Activated CD8-positive, alpha-beta memory T cell treated with anti-CD3 and anti-CD28 coated beads, Interleukin-2, amount 10 ng/mL, durations not matched to agents 7 days and 5 days (primary cell): ENCODE results near the gene BEND7. TPM values are rescaled to one million over a fixed set of nuclear protein-coding genes. Genes with fewer than 3 reads are reported as not detected.

Source experiments
- ATAC-seq: fragments of 150-1000 bp; cut with Tn5 transposase; one replicate; pipeline ENCODE4 v1.10.0; 2021; ENCODE audit warnings: moderate library complexity
- CTCF ChIA-PET: fragments of 350-600 bp; sonication (Branson Sonifier 250); formaldehyde crosslinking; loops from one replicate; lab custom pipeline; 2021; ENCODE audit warnings: antibody characterized with exemption; lab: Charles Lee
- DNase-seq: peaks from one replicate; pipeline ENCODE4 v3.0.0-alpha.2; 2020
- H3K27ac Mint-ChIP-seq: one replicate; pipeline ENCODE4 v1.8.0; 2021; ENCODE audit warnings: mild to moderate bottlenecking, mixed read lengths
- H3K27me3 Mint-ChIP-seq: one replicate; pipeline ENCODE4 v1.8.0; 2021; ENCODE audit warnings: mixed read lengths
- H3K36me3 Mint-ChIP-seq: one replicate; pipeline ENCODE4 v1.8.0; 2021; ENCODE audit warnings: mild to moderate bottlenecking, mixed read lengths
- H3K4me1 Mint-ChIP-seq: one replicate; pipeline ENCODE4 v1.8.0; 2021; ENCODE audit warnings: mixed read lengths
- H3K4me3 Mint-ChIP-seq: one replicate; pipeline ENCODE4 v1.8.0; 2021; ENCODE audit warnings: mild to moderate bottlenecking, moderate library complexity, mixed read lengths
- H3K9me3 Mint-ChIP-seq: one replicate; pipeline ENCODE4 v1.8.0; 2022; ENCODE audit warnings: low read depth, mixed read lengths
- total RNA-seq, 2 experiments: library from RNA; stranded (reverse); gene quantifications; one replicate each; pipeline ENCODE4 v1.2.3, GENCODE V29; 2021

Gene BEND7
- total RNA-seq, 2 experiments from 2014 or later = not detected

DNA sequence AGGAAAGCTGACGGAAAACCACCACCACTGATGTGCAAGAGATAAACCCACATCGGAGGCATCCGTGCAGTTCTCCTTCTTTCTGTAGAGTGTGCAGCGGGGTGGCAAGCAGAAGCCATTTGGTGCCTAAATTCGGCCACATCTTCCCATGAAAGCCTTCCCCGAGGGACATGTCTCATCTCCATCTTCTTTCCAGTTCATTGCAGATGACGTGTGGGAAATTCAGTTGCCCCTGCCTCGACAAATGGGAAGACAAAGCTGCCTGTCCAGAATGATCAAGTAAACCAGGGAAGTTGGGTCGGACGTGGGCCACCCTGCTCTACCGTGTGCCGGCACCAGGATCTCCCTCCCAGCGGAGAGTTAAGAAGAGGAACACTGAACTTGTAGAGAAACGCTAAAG is 14.5 kb downstream of the BEND7 start:
- DNase-seq (no peak), ATAC-seq (no peak)
- no peaks in the 10 kb centered on the region for H3K36me3 Mint-ChIP-seq
- H3K27me3 Mint-ChIP-seq = peaks cover 13% of the 10 kb centered on the region
- no peak overlapping the region for H3K27ac Mint-ChIP-seq
- H3K4me1 Mint-ChIP-seq = no peaks in the 10 kb centered on the region
- CTCF ChIA-PET = no interaction called here
- no peaks in the 10 kb centered on the region for H3K9me3 Mint-ChIP-seq
- no peak overlapping the region for H3K4me3 Mint-ChIP-seq

GRCh38 chr10:13512564-13512963 is 16.2 kb downstream of the BEND7 start:
- ATAC-seq (no peak), DNase-seq (no peak)
- no peak overlapping the region for H3K27ac Mint-ChIP-seq
- no peaks in the 10 kb centered on the region for H3K4me1 Mint-ChIP-seq
- no peaks in the 10 kb centered on the region for H3K9me3 Mint-ChIP-seq
- H3K4me3 Mint-ChIP-seq = no peak overlapping the region
- CTCF ChIA-PET = no interaction called here
- H3K27me3 Mint-ChIP-seq = peaks cover 13% of the 10 kb centered on the region
- no peaks in the 10 kb centered on the region for H3K36me3 Mint-ChIP-seq

- ATAC-seq = no peak
- no peaks in the 10 kb centered on the region for H3K4me1 Mint-ChIP-seq
- H3K27me3 Mint-ChIP-seq = peaks cover 10% of the 10 kb centered on the region
- CTCF ChIA-PET = no interaction called here
- no peak overlapping the region for H3K27ac Mint-ChIP-seq
- no peak for DNase-seq
- H3K9me3 Mint-ChIP-seq = no peaks in the 10 kb centered on the region
- H3K4me3 Mint-ChIP-seq = no peak overlapping the region
- no peaks in the 10 kb centered on the region for H3K36me3 Mint-ChIP-seq
These were observed 17.4 kb downstream of the BEND7 start for GRCh38 chr10:13511409-13511808.

GRCh38 chr10:13505052-13505680 is 23.6 kb downstream of the BEND7 start:
- Mint-ChIP-seq H3K36me3 (no peaks in the 10 kb centered on the region), H3K4me3 (no peak overlapping the region), H3K27ac (no peak overlapping the region), H3K9me3 (no peaks in the 10 kb centered on the region), H3K4me1 (no peaks in the 10 kb centered on the region), H3K27me3 (peaks cover 12% of the 10 kb centered on the region)
- no peak for DNase-seq
- CTCF ChIA-PET = no interaction called here
- ATAC-seq = no peak

GRCh38 chr10:13503745-13504463 is 24.9 kb downstream of the BEND7 start:
- ATAC-seq = no peak
- CTCF ChIA-PET = no interaction called here
- no peak overlapping the region for H3K4me3 Mint-ChIP-seq

GRCh38 chr10:13502380-13502779 is 26.4 kb downstream of the BEND7 start:
- Mint-ChIP-seq H3K36me3 (no peaks in the 10 kb centered on the region), H3K27me3 (peaks cover 4% of the 10 kb centered on the region), H3K9me3 (no peaks in the 10 kb centered on the region), H3K27ac (no peak overlapping the region), H3K4me3 (no peak overlapping the region), H3K4me1 (no peaks in the 10 kb centered on the region)
- CTCF ChIA-PET = no interaction called here
- ATAC-seq = no peak
- DNase-seq = no peak

More at GRCh38 chr10:13503745-13504463, 24.9 kb downstream of the BEND7 start:
- no peak overlapping the region for H3K27ac Mint-ChIP-seq
- DNase-seq = no peak
- no peaks in the 10 kb centered on the region for H3K4me1 Mint-ChIP-seq
- no peaks in the 10 kb centered on the region for H3K36me3 Mint-ChIP-seq
- peaks cover 5% of the 10 kb centered on the region for H3K27me3 Mint-ChIP-seq
- H3K9me3 Mint-ChIP-seq = no peaks in the 10 kb centered on the region

GRCh38 chr10:13500201-13500600 is 28.6 kb downstream of the BEND7 start:
- Mint-ChIP-seq H3K4me3 (no peak overlapping the region), H3K27me3 (peaks cover 10% of the 10 kb centered on the region), H3K36me3 (no peaks in the 10 kb centered on the region), H3K27ac (no peak overlapping the region), H3K4me1 (no peaks in the 10 kb centered on the region), H3K9me3 (no peaks in the 10 kb centered on the region)
- DNase-seq = no peak
- no peak for ATAC-seq
- CTCF ChIA-PET = no interaction called here

GRCh38 chr10:13499150-13499549 is 29.7 kb downstream of the BEND7 start:
- no peaks in the 10 kb centered on the region for H3K9me3 Mint-ChIP-seq
- H3K27ac Mint-ChIP-seq = no peak overlapping the region
- no peak for ATAC-seq
- CTCF ChIA-PET = no interaction called here
- DNase-seq = no peak
- no peaks in the 10 kb centered on the region for H3K36me3 Mint-ChIP-seq
- H3K27me3 Mint-ChIP-seq = peaks cover 10% of the 10 kb centered on the region
- no peak overlapping the region for H3K4me3 Mint-ChIP-seq
- no peaks in the 10 kb centered on the region for H3K4me1 Mint-ChIP-seq

GRCh38 chr10:13496931-13497330 is 31.9 kb downstream of the BEND7 start:
- peaks cover 12% of the 10 kb centered on the region for H3K27me3 Mint-ChIP-seq
- no peak for DNase-seq
- no peak for ATAC-seq
- CTCF ChIA-PET = no interaction called here
- H3K4me3 Mint-ChIP-seq = no peak overlapping the region
- H3K27ac Mint-ChIP-seq = no peak overlapping the region
- no peaks in the 10 kb centered on the region for H3K4me1 Mint-ChIP-seq
- no peaks in the 10 kb centered on the region for H3K36me3 Mint-ChIP-seq
- no peaks in the 10 kb centered on the region for H3K9me3 Mint-ChIP-seq

DNA sequence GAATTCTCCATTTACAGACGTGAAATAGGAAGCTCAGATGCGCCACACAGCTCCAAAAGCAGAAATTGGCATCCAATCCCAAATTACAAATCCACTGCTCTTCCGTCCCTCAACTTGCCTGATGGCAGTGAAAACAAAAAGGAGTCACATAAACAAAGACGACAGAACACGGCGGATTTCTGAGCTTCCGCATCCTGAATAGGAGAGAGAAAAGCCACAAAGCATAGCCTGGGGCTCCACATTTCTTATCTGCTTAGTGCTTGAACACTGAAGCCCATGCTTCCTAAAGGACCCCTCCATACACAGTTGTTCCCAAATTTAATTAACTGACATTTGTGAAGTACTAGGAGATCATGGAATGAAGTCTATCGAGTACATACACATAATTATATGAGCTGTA is 32.6 kb downstream of the BEND7 start:
- no peaks in the 10 kb centered on the region for H3K36me3 Mint-ChIP-seq
- H3K27ac Mint-ChIP-seq = no peak overlapping the region
- no peak for ATAC-seq
- peaks cover 12% of the 10 kb centered on the region for H3K27me3 Mint-ChIP-seq
- no peaks in the 10 kb centered on the region for H3K4me1 Mint-ChIP-seq
- CTCF ChIA-PET = no interaction called here
- no peaks in the 10 kb centered on the region for H3K9me3 Mint-ChIP-seq
- no peak for DNase-seq
- no peak overlapping the region for H3K4me3 Mint-ChIP-seq

GRCh38 chr10:13492493-13493180 is 36.2 kb downstream of the BEND7 start:
- Mint-ChIP-seq H3K4me3 (no peak overlapping the region), H3K36me3 (no peaks in the 10 kb centered on the region), H3K9me3 (no peaks in the 10 kb centered on the region), H3K27me3 (peaks cover 12% of the 10 kb centered on the region), H3K4me1 (no peaks in the 10 kb centered on the region), H3K27ac (no peak overlapping the region)
- CTCF ChIA-PET = no interaction called here
- no peak for DNase-seq
- no peak for ATAC-seq

GRCh38 chr10:13491747-13492360 is 37.0 kb downstream of the BEND7 start:
- ATAC-seq (no peak), DNase-seq (no peak)
- CTCF ChIA-PET = no interaction called here

GRCh38 chr10:13490503-13490902 is 38.3 kb downstream of the BEND7 start:
- no peaks in the 10 kb centered on the region for H3K4me1 Mint-ChIP-seq
- no peak overlapping the region for H3K27ac Mint-ChIP-seq
- CTCF ChIA-PET = no interaction called here
- no peaks in the 10 kb centered on the region for H3K36me3 Mint-ChIP-seq
- H3K27me3 Mint-ChIP-seq = peaks cover 4% of the 10 kb centered on the region
- no peak overlapping the region for H3K4me3 Mint-ChIP-seq
- H3K9me3 Mint-ChIP-seq = no peaks in the 10 kb centered on the region
- DNase-seq (no peak), ATAC-seq (no peak)

More at GRCh38 chr10:13491747-13492360, 37.0 kb downstream of the BEND7 start:
- Mint-ChIP-seq H3K4me1 (no peaks in the 10 kb centered on the region), H3K27ac (no peak overlapping the region), H3K9me3 (no peaks in the 10 kb centered on the region), H3K36me3 (no peaks in the 10 kb centered on the region), H3K4me3 (no peak overlapping the region), H3K27me3 (peaks cover 9% of the 10 kb centered on the region)
